HG03135 (cell line): ENCODE data around the gene SYNDIG1L.

Experiments used
- ATAC-seq: cut with Tn5 transposase; IDR thresholded peaks from one replicate; pipeline ENCODE4 v1.9.1; 2021; ENCODE audit warnings: mild to moderate bottlenecking, moderate library complexity; ENCODE audit not compliant: unreplicated experiment

SYNDIG1L gene

GRCh38 chr14:74429991-74430390, 4.0 kb upstream of the SYNDIG1L start:
- ATAC-seq: no peak

GRCh38 chr14:74429221-74429691, 3.2 kb upstream of the SYNDIG1L start:
- no peak for ATAC-seq

GRCh38 chr14:74427651-74428050, 1.6 kb upstream of the SYNDIG1L start:
- ATAC-seq: no peak

GRCh38 chr14:74425525-74426201, 347 bp downstream of the SYNDIG1L start:
- ATAC-seq: no peak

GRCh38 chr14:74424606-74425005, 1.4 kb downstream of the SYNDIG1L start:
- ATAC-seq: no peak

DNA sequence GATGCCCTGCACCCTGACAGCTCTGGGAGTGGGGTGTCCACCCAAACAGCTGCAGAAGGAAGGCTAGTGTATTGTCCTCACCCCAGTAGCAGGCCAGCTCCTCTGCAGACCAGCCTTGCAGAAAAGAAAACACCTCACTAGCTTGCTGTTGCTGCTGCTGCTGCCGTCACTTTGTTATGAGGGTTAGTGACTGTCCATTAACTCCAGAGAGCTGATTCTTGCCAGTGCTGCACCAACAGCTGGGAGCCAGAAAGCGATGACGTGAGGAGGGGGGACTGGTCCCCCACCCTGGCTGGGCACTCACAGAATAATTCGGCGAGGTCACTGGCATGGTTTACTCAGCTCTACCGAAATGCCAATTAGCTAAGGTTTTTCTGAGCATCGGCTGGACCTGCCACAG, 2.8 kb downstream of the SYNDIG1L start:
- no peak for ATAC-seq

DNA sequence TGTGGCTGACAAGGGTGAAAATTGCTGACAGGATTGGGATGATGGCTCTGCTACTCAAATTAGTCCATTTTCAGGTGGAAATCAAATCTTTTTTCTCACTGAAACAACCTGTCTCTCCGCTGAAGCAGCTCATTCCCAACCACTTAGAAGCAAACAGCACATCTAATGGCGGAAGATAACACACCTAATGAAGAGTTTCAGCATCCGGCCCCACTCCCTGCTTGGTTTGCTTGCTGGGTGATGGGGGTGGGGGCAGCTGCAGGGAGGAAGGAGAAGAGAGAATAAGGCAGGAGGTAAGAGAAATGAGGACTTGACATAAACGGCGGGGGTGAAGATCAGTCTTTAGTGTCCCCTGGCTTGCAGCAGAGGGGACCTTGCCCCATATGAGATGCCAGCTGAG, 4.0 kb downstream of the SYNDIG1L start:
- no peak for ATAC-seq

- ATAC-seq: no peak
Observed at GRCh38 chr14:74419086-74419485, 6.9 kb downstream of the SYNDIG1L start.

- no peak for ATAC-seq
Observed at GRCh38 chr14:74418031-74418430, 8.0 kb downstream of the SYNDIG1L start.

- no peak for ATAC-seq
Observed at GRCh38 chr14:74417611-74418010, 8.4 kb downstream of the SYNDIG1L start.

DNA sequence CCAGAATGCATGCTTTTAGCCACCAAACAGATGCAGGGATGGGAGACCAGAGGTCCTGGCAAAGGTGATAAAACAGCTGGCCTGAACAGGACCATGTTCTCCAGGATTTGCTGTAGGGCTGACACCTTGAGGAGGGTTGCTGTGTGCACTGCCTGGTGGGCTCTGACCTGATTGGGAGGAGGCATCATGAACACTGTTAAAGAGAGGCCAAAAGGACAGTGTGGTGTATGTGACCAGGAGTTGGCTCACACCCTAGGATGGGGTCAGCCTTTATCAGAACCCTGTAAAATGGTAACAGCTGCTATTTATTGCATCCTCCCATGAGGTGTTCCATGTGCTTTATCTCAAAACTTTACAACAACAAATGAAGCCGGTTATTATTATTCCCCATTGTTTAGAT, 8.8 kb downstream of the SYNDIG1L start:
- ATAC-seq: no peak

GRCh38 chr14:74415115-74415437, 10.9 kb downstream of the SYNDIG1L start:
- no peak for ATAC-seq

GRCh38 chr14:74414403-74415114, 11.5 kb downstream of the SYNDIG1L start:
- ATAC-seq: no peak

DNA sequence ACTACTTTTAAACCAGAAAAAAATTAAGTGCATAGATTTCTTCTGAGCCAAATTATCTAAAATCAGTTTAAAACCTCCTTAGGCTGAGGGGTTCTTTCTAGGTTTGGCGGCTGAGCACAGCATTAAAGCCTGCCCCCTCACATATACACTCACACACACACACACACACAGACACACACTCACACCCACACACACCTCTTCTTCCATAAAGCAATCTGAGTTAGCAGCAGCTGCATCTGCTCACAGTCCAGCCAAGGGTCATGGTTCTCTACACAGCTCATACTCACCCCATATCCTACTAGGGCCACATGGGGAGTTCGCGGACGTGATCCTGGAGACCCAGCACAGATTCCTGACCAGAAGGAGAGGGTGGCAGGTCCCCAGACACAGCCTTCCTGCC, 12.4 kb downstream of the SYNDIG1L start:
- ATAC-seq: no peak

- ATAC-seq: no peak
Observed at GRCh38 chr14:74412753-74413152, 13.3 kb downstream of the SYNDIG1L start.

- no peak for ATAC-seq
Observed at GRCh38 chr14:74411671-74412070, 14.3 kb downstream of the SYNDIG1L start.

DNA sequence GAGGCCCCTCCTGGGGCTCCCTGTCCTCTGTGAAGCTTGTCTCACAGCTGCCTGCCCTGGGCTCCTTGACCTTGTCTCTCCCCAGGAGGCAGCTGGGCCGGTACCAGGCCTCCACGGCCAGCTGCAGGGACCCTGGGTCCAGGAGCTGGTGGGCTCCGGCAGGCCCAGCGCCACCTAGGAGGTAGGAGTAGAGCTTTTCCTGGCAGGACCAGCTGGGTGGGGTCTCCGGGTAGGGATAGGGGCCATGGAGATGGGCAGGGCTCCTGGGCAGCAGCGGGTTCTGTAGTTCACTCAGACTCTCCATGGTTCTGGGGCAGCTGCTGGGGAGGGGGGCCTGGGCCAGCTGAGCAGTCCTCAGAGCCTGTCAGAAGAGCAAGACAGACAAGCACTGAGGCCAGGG, 16.6 kb downstream of the SYNDIG1L start:
- no peak for ATAC-seq

- ATAC-seq: no peak
Observed at GRCh38 chr14:74408870-74409269, 17.1 kb downstream of the SYNDIG1L start.

- no peak for ATAC-seq
Observed at GRCh38 chr14:74407801-74408154, 18.2 kb downstream of the SYNDIG1L start.

GRCh38 chr14:74407021-74407800, 18.8 kb downstream of the SYNDIG1L start:
- no peak for ATAC-seq

DNA sequence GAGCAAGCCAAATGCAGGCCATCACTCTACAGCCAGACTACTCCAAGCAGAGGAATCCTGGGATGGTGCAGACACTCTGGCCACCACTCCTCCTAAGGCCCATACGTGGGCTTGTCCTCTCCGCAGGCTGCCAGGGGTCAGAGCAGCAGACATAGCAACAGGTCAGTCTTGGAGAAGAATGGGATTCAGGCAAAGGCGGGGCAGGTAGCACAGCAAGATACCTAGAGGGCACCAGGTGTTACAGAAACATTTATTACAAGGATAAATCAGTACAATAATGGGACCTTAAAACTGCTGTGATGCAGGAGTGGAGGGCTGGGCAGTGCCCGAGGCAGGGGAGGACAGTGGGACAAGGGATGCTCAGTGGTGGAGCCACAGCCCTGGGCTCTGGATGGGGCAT, 20.3 kb downstream of the SYNDIG1L start:
- no peak for ATAC-seq

DNA sequence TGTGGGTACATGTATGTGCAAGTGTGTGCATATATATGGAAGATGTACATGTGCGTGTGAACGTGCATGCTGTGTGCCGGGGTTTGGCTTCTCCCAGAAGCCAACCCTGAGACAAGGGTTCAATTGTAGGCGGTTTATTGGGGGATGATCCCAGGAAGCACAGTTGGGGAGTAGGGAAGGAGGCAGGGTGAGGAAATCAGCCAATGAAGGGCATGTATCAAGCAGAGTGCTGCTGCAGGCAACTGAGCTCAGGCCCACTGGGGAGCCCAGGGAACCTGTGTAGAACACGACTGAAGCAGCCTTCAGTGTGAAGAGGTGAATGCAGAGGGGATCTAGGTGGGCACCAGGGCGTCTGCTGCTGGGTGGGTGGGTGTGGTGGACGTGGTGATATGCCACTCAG, 21.6 kb downstream of the SYNDIG1L start:
- no peak for ATAC-seq
